ENCODE results near the gene NXN.

DNA sequence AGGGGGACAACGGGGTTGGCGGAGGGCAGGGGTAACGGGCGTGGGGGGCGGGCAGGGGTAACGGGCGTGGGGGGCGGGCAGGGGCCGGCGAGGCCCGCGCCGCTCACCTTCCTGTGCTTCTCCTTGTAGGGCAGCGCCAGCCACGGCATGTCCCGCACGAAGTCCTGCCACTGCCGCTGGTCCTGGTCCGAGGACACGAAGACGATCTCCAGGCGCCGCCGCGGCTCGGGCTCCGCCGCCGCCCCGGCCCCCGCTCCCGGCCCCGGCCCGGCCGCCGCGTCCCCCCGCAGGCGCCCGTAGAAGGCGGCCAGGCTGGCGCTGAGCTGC, 401 bp downstream of the NXN start:
- TF ChIP-seq GATA3 (IDR thresholded peaks at IDR 0.05; ENCODE audit: low read depth, low read length) (no peak), GATA2 (IDR thresholded peaks at IDR 0.05; ENCODE audit: low read depth, low read length) (no peak)
